GM19438 (cell line): ENCODE measurements around the gene CROCC2.

Source experiments
- ATAC-seq: cut with Tn5 transposase; IDR thresholded peaks from one replicate; pipeline ENCODE4 v1.9.1; 2021; ENCODE audit warnings: low read depth; ENCODE audit not compliant: unreplicated experiment

Gene CROCC2

DNA sequence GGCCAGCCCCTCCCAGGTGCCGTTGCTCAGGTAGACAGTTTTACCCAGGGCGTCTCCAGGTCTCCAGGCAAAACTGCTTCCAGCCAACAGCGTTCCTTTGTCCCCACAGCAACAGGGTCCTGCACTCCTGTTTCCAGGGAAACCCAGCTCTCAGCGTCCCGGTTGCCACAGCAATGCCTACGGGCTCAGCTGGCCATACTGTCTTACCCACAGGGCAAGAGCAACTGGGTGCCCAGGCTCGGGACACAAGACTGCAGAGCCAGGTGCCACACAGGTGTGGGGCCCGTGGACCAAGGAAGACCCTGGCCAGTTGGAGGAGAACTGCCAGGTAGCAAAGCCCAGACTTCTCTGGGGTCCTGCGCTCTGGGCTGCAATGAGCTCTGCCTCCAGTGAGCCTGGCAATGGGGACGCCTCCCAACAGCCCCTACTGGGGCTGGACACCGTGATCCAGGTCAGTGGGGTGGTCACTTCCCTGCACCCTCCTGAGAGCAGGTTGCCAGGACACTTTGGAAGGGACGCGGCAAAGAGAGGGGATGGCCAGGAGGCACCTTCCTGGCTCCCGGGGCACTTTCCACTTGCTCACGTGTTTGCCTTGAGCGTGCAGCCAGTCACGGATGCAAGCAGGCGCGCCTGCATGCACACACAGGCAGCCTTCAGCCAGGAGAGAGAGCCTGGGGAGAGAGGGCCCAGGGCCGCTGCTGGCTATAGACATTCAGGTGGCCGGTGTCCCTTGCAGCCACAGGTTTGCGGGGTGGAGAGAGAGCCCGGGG lies at the start of gene CROCC2:
TSS of gene CROCC2 (plus strand) at position 196 of the 770 bp plus-strand sequence. CDS start at position 374, 178 bp downstream.
- no peak for ATAC-seq

GRCh38 chr2:240857039-240858008 lies 48.8 kb upstream of the CROCC2 start:
- no peak for ATAC-seq

DNA sequence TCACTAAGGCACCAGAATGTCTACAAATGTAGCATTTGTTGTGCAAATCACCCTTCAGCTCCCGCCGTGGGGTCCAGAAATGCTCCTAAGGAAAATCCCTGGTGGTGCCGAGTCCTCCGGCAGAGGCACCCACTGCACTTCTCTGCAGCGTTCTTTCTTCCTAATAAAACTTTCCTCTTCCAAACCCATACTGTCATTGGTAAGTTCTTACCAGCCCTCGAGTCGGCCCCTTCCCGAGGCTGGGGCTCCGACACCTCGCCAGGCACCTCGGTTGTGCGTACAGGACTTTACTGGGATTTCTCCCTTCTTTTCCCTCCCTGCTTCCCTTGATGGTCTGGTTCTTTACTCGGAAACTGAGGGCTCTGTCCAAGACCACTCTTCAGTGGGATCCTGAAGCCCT lies 47.8 kb upstream of the CROCC2 start:
- no peak for ATAC-seq

GRCh38 chr2:240858871-240859270 lies 47.3 kb upstream of the CROCC2 start:
- ATAC-seq: no peak

DNA sequence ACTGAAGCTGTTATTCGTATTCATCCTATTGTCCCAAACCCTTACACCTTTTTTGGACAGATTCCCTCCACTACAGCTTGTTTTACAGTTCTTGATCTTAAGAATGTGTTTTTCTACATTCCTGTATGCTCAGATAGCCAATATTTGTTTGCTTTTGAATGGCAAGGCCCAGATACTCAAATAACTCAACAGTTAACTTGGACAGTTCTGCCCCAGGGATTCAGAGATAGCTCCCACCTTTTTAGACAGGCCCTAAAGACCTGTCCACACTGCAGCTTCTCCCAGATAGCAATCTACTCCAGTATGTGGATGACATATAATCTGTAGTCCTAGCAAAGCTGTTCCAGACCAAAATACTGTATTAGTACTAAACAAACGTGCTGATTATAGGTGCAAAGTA lies 44.6 kb upstream of the CROCC2 start:
- ATAC-seq: no peak

GRCh38 chr2:240864475-240864874 lies 41.7 kb upstream of the CROCC2 start:
- ATAC-seq: no peak

DNA sequence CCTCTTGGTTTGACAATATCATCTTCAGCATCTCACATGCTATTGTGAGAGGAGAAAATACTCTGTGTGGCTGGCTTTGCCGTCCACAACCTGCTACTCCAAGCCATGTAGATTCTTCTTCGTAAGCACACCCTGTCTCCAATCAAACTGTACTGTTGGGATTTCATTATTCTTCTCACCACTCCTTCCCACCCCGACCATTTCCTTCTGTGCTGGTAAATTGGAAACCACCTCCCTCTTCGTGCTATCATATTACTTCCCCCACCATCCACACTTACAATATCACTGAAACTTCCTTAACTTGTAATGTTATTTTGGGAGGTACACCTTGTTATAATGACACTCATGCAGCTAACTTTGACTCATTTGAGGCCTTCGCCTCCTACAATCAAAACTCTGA lies 40.7 kb upstream of the CROCC2 start:
- ATAC-seq: no peak

DNA sequence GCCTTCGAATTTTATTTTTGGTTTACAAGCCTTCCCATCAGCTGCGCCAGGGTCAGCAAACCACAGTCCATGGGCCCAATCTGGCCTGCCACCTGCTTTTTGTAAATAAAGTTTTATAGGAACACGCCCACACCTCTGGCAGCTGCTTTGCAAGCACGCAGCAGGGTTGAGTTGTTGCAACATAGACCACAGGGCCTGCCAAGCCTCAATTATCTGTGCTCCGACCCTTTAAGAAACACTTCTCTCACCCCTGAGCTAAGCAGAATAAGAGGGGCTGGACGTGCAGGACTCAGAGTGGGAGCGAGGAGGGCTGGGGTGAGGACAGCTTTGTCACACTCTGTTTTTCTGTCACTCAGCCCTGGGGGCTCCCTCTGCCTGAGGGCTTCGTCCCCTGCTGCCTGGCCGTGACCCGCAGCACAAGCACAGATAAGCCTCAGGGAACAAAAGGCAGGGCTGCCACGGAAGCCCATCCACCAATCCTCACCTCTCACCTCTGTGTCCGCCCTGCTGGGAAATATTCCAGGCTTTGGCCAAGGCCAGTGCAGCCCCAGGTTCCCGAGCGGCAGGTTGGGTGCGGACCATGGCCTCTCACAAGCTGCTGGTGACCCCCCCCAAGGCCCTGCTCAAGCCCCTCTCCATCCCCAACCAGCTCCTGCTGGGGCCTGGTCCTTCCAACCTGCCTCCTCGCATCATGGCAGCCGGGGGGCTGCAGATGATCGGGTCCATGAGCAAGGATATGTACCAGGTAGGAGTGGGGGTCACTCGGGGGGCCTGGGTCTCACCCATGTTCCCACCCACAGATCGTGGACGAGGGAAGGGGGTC lies 37.6 kb upstream of the CROCC2 start, which contains the start of gene AGXT:
TSS of gene AGXT (plus strand) at position 539 of the 823 bp plus-strand sequence. CDS start at position 581, 42 bp downstream.
- no peak for ATAC-seq

DNA sequence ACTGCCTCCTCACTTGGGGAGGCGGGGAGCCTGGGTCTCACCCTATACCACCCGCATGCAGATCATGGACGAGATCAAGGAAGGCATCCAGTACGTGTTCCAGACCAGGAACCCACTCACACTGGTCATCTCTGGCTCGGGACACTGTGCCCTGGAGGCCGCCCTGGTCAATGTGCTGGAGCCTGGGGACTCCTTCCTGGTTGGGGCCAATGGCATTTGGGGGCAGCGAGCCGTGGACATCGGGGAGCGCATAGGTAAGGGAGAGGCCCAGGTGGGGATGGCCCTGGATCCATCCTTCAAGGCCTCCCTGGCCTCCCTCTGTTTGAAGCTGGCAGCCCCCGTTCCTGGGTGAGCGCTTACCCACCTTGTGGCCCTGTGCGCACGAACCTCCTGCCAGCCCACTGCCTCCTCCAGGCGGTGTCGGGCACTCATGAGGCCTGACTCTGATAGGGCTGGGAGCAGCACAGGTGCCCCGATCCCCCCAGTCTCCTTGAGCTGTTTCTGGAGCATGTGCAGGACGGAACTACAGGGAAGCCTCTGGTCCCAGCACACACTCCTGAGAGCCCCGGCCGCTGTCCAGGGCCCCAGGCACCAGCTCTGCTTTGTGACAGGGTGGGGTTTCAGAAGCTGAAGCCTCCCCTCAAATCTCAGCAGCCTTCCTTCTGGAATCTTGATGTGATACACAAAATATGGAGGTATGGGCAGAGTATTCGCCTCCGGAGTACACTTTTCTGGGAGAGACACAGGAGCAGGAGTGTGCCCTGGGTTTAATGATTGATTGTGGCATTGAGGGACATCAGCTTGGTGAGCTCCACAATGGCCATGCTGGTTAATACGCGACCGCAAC lies 36.8 kb upstream of the CROCC2 start:
- ATAC-seq: no peak

GRCh38 chr2:240869956-240870875 lies 35.9 kb upstream of the CROCC2 start:
- ATAC-seq: no peak

- no peak for ATAC-seq
Measured at GRCh38 chr2:240871071-240871958, 34.8 kb upstream of the CROCC2 start.

- ATAC-seq: no peak
Measured at GRCh38 chr2:240872317-240873097, 33.6 kb upstream of the CROCC2 start.

- ATAC-seq: no peak
Measured at GRCh38 chr2:240873098-240873788, 32.9 kb upstream of the CROCC2 start.

GRCh38 chr2:240873805-240874714 lies 32.1 kb upstream of the CROCC2 start:
- ATAC-seq: no peak

DNA sequence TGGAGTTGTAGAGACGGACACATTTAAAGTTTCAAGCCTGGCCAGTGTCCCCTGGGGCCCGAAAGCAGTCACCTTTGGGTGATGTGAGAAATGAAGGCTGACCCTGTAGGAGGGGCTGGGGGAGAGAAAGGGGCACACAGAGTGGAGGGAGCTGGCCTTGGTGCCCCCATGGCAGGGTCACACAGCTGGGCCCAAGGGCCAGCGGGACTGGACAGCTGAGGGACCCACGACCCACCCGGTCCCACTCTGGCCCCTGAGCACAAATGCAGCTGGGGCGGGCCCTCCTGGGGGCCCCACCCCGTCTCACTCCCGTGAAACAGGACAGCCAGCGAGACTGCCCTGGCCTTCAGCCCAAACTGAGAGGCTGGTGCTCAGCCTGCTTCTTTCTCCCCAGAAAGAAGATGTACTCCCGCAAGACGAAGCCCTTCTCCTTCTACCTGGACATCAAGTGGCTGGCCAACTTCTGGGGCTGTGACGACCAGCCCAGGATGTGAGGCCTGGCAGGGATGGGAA lies 31.4 kb upstream of the CROCC2 start:
- ATAC-seq: no peak
